Nephron (organoid): ENCODE results near the gene NDUFS5.

ENCODE experiments used
- H3K27ac Mint-ChIP-seq, 3 experiments: 2 replicates each; pipeline ENCODE4 v1.8.0; 2020; ENCODE audit warnings: mixed read lengths in 3 of 3, mild to moderate bottlenecking in 2 of 3, moderate library complexity in 1 of 3
- H3K27me3 Mint-ChIP-seq: 2 replicates; pipeline ENCODE4 v1.8.0; 2021; ENCODE audit warnings: low read depth, mild to moderate bottlenecking, moderate library complexity, mixed read lengths
- H3K36me3 Mint-ChIP-seq: 2 replicates; pipeline ENCODE4 v1.8.0; 2020; ENCODE audit warnings: low read depth, mixed read lengths
- H3K4me1 Mint-ChIP-seq: 2 replicates; pipeline ENCODE4 v1.8.0; 2020; ENCODE audit warnings: mixed read lengths
- H3K4me3 Mint-ChIP-seq, 3 experiments: 2 replicates each; pipeline ENCODE4 v1.8.0; 2020; ENCODE audit warnings: mild to moderate bottlenecking in 3 of 3, mixed read lengths in 3 of 3, moderate library complexity in 2 of 3
- H3K9me3 Mint-ChIP-seq: 2 replicates; pipeline ENCODE4 v1.8.0; 2020; ENCODE audit warnings: mixed read lengths
- CTCF ChIP-seq, 3 experiments: fragments of 200-600 bp; sonication (generic); IDR thresholded peaks; one replicate each; pipeline ENCODE4 v1.5.0; 2021; ENCODE audit warnings: antibody characterized with exemption in 3 of 3; ENCODE audit not compliant: unreplicated experiment in 3 of 3

NDUFS5 gene

GRCh38 chr1:39082811-39083576 is 56.8 kb downstream of the NDUFS5 start:
- Mint-ChIP-seq H3K27me3 (peaks cover 38% of the 10 kb centered on the region), H3K27ac (peak overlapping the region in 2 of 3 experiments; percentile 57 to 67), H3K9me3 (no peaks in the 10 kb centered on the region), H3K4me3 (peak overlapping the region; percentile 83 to 87 (median 85)), H3K4me1 (peaks cover 34% of the 10 kb centered on the region), H3K36me3 (no peaks in the 10 kb centered on the region)
- TF ChIP-seq CTCF (IDR thresholded peaks at IDR 0.05; ENCODE audit: unreplicated experiment in 3 of 3): no peak

GRCh38 chr1:39084191-39084590 is 58.0 kb downstream of the NDUFS5 start:
- Mint-ChIP-seq H3K4me1 (peaks cover 40% of the 10 kb centered on the region), H3K27me3 (peaks cover 38% of the 10 kb centered on the region), H3K9me3 (no peaks in the 10 kb centered on the region)

More at GRCh38 chr1:39084191-39084590, 58.0 kb downstream of the NDUFS5 start:
- Mint-ChIP-seq H3K4me3 (peak overlapping the region; percentile 34 to 59 (median 36)), H3K36me3 (no peaks in the 10 kb centered on the region), H3K27ac (no peak overlapping the region)
- no peak for TF ChIP-seq CTCF (IDR thresholded peaks at IDR 0.05; ENCODE audit: unreplicated experiment in 3 of 3)
